Activated T-helper 2 cell treated with anti-CD3 and anti-CD28 coated beads, Interferon-gamma antibody, Interleukin-2, Interleukin-4, amounts not matched to agents 10 μg/mL and 5 μg/mL and 100 μg/mL, durations not matched to agents 14 hours and 24 hours and 36 hours (primary cell): ENCODE data around the gene NEURL3. TPM values are rescaled to one million over a fixed set of nuclear protein-coding genes. Genes with fewer than 3 reads are reported as not detected.
A peak's percentile ranks its signal among the peaks of the same experiment; 100 is the strongest.
"Not testable (repeated sequence)": the region's sequence is repeated elsewhere in the genome, so short reads cannot be mapped to it uniquely, and the experiment has no call there.

Experiments
- DNase-seq: peaks from one replicate; pipeline ENCODE4 v3.0.0; 2021; ENCODE audit warnings: low spot score
- H3K27ac Mint-ChIP-seq: one replicate; pipeline ENCODE4 v1.8.0; 2021; ENCODE audit warnings: mixed read lengths
- H3K27me3 Mint-ChIP-seq: one replicate; pipeline ENCODE4 v1.8.0; 2021; ENCODE audit warnings: low read depth, mixed read lengths
- H3K36me3 Mint-ChIP-seq: one replicate; pipeline ENCODE4 v1.8.0; 2021; ENCODE audit warnings: low read depth, mixed read lengths
- H3K4me1 Mint-ChIP-seq: one replicate; pipeline ENCODE4 v1.8.0; 2021; ENCODE audit warnings: low read depth, mixed read lengths
- H3K4me3 Mint-ChIP-seq: one replicate; pipeline ENCODE4 v1.8.0; 2021; ENCODE audit warnings: low read depth, mild to moderate bottlenecking, moderate library complexity, mixed read lengths
- H3K9me3 Mint-ChIP-seq: one replicate; pipeline ENCODE4 v1.8.0; 2021; ENCODE audit warnings: mixed read lengths
- intact Hi-C: fragments of 100-400 bp; cut with micrococcal nuclease; formaldehyde crosslinking; loops from one replicate; pipeline ENCODE4 v1.15.1; 2023
- total RNA-seq: library from RNA; stranded (reverse); gene quantifications from 2 replicates; pipeline ENCODE4 v1.2.3, GENCODE V29; 2022

Gene NEURL3
- 0.16 and 0.52 TPM in 2 replicates for total RNA-seq

- Mint-ChIP-seq H3K36me3 (no peaks in the 10 kb centered on the region), H3K27ac (no peak within 1 kb of the TSS), H3K4me1 (peaks cover 27% of the 10 kb centered on the region), H3K27me3 (no peaks in the 10 kb centered on the region), H3K9me3 (no peaks in the 10 kb centered on the region), H3K4me3 (no peak within 1 kb of the TSS)
- DNase-seq = no peak
- intact Hi-C loops = loop anchor here (5.0 kb wide), 1 partner anchor 47 kb away; no protein-coding TSS in a partner anchor
These were observed at the start of gene NEURL3 for GRCh38 chr2:96505231-96505889. TSS of gene NEURL3 (minus strand) at chr2:96505357. CDS start at chr2:96505286, 71 bp downstream.

- H3K36me3 Mint-ChIP-seq = peaks cover 12% of the 10 kb centered on the region
- no peak overlapping the region for H3K4me3 Mint-ChIP-seq
- no peak overlapping the region for H3K27ac Mint-ChIP-seq
- DNase-seq = peak; percentile 58
- H3K27me3 Mint-ChIP-seq = no peaks in the 10 kb centered on the region
- H3K9me3 Mint-ChIP-seq = no peaks in the 10 kb centered on the region
- intact Hi-C loops = loop anchor here (1.0 to 10.0 kb wide), 4 partner anchors 18 to 147 kb away; partner anchors contain the start of genes ARID5A and NEURL3
- H3K4me1 Mint-ChIP-seq = peaks cover 19% of the 10 kb centered on the region
These were observed 49.4 kb upstream of the NEURL3 start for GRCh38 chr2:96554293-96555145.

GRCh38 chr2:96553957-96554292, 48.8 kb upstream of the NEURL3 start:
- intact Hi-C loops = loop anchor here (1.0 to 10.0 kb wide), 4 partner anchors 17 to 147 kb away; partner anchors contain the start of genes ARID5A and NEURL3
- Mint-ChIP-seq H3K27ac (peak overlapping the region; percentile 66), H3K4me1 (peaks cover 19% of the 10 kb centered on the region), H3K36me3 (peaks cover 13% of the 10 kb centered on the region)
- not testable (repeated sequence) for DNase-seq, H3K4me3 Mint-ChIP-seq, H3K9me3 Mint-ChIP-seq, H3K27me3 Mint-ChIP-seq

GRCh38 chr2:96553176-96553956, 48.2 kb upstream of the NEURL3 start:
- H3K27me3 Mint-ChIP-seq = no peaks in the 10 kb centered on the region
- intact Hi-C loops = loop anchor here (5.0 to 10.0 kb wide), 2 partner anchors 46 to 79 kb away; partner anchors contain the start of gene NEURL3

GRCh38 chr2:96552315-96553175, 47.4 kb upstream of the NEURL3 start:
- no peak for DNase-seq
- Mint-ChIP-seq H3K27ac (no peak overlapping the region), H3K36me3 (peaks cover 26% of the 10 kb centered on the region), H3K9me3 (no peaks in the 10 kb centered on the region), H3K27me3 (no peaks in the 10 kb centered on the region), H3K4me1 (peaks cover 20% of the 10 kb centered on the region), H3K4me3 (no peak overlapping the region)
- intact Hi-C loops = loop anchor here (5.0 to 10.0 kb wide), 2 partner anchors 45 to 78 kb away; partner anchors contain the start of gene NEURL3

More at GRCh38 chr2:96553176-96553956, 48.2 kb upstream of the NEURL3 start:
- no peak for DNase-seq
- Mint-ChIP-seq H3K9me3 (no peaks in the 10 kb centered on the region), H3K27ac (peak overlapping the region; percentile 66), H3K4me1 (peaks cover 19% of the 10 kb centered on the region), H3K36me3 (peaks cover 18% of the 10 kb centered on the region), H3K4me3 (no peak overlapping the region)

- no peak for DNase-seq
- Mint-ChIP-seq H3K4me3 (no peak overlapping the region), H3K4me1 (peaks cover 20% of the 10 kb centered on the region), H3K27me3 (no peaks in the 10 kb centered on the region), H3K27ac (no peak overlapping the region), H3K36me3 (peaks cover 34% of the 10 kb centered on the region), H3K9me3 (no peaks in the 10 kb centered on the region)
- intact Hi-C loops = loop anchor here (5.0 to 10.0 kb wide), 2 partner anchors 44 to 77 kb away; partner anchors contain the start of gene NEURL3
These were observed 46.6 kb upstream of the NEURL3 start for GRCh38 chr2:96551605-96552314.

GRCh38 chr2:96550787-96551604, 45.8 kb upstream of the NEURL3 start:
- H3K27ac Mint-ChIP-seq = no peak overlapping the region
- H3K36me3 Mint-ChIP-seq = peaks cover 41% of the 10 kb centered on the region
- H3K27me3 Mint-ChIP-seq = no peaks in the 10 kb centered on the region
- H3K4me3 Mint-ChIP-seq = no peak overlapping the region
- H3K4me1 Mint-ChIP-seq = peaks cover 24% of the 10 kb centered on the region
- intact Hi-C loops = loop anchor here (5.0 to 10.0 kb wide), 2 partner anchors 44 to 76 kb away; partner anchors contain the start of gene NEURL3
- H3K9me3 Mint-ChIP-seq = no peaks in the 10 kb centered on the region
- no peak for DNase-seq

- DNase-seq = no peak
- H3K4me1 Mint-ChIP-seq = peaks cover 31% of the 10 kb centered on the region
- intact Hi-C loops = loop anchor here (5.0 to 10.0 kb wide), 2 partner anchors 43 to 75 kb away; partner anchors contain the start of gene NEURL3
- no peaks in the 10 kb centered on the region for H3K27me3 Mint-ChIP-seq
- peaks cover 50% of the 10 kb centered on the region for H3K36me3 Mint-ChIP-seq
- H3K9me3 Mint-ChIP-seq = no peaks in the 10 kb centered on the region
- no peak overlapping the region for H3K4me3 Mint-ChIP-seq
- no peak overlapping the region for H3K27ac Mint-ChIP-seq
These were observed 45.0 kb upstream of the NEURL3 start for GRCh38 chr2:96549967-96550786.

GRCh38 chr2:96549466-96549785, 44.3 kb upstream of the NEURL3 start:
- H3K36me3 Mint-ChIP-seq = peaks cover 57% of the 10 kb centered on the region

More at GRCh38 chr2:96549466-96549785, 44.3 kb upstream of the NEURL3 start:
- Mint-ChIP-seq H3K9me3 (no peaks in the 10 kb centered on the region), H3K4me1 (peaks cover 33% of the 10 kb centered on the region), H3K27me3 (no peaks in the 10 kb centered on the region), H3K4me3 (no peak overlapping the region), H3K27ac (no peak overlapping the region)
- no peak for DNase-seq
- intact Hi-C loops = no loop called here
